ENCODE data around the gene CACNA1I.

DNA sequence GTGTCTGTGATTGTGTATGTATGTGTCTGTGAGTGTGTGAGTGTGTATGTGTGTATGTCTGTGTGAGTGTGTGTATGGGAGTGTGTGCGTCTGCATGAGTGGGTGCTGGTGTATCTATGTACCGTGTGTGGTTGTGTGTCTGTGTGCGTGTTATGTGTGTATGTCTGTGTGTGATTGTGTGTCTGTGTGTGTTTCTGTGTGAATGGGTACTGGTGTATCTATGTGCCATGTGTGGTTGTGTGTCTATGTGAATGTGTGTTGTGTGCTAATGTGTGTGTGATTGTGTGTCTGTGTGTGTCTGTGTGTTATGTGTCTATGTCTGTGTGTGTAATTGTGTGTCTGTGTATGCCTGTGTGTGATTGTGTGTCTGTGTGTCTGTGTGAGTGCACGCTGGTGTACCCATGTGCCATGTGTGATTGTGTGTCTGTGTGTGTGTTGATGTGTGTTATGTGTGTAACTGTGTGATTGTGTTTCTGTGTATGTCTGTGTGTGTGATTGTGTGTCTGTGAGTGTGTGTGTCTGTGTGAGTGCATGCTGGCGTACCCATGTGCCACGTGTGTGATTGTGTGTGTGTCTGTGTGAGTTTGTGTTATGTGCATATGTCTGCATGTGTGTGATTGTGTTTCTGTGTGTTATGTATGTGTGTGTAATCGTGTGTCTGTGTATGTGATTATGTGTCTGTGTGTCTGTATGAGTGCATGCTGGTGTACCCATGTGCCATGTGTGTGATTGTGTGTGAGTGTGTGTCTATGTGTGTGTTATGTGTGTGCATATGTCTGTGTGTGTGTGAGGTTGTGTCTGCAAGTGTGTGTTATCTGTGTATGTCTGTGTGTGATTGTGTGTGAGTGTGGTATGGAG lies 6.8 kb upstream of the CACNA1I start:
- TF ChIP-seq, protein P1, sequence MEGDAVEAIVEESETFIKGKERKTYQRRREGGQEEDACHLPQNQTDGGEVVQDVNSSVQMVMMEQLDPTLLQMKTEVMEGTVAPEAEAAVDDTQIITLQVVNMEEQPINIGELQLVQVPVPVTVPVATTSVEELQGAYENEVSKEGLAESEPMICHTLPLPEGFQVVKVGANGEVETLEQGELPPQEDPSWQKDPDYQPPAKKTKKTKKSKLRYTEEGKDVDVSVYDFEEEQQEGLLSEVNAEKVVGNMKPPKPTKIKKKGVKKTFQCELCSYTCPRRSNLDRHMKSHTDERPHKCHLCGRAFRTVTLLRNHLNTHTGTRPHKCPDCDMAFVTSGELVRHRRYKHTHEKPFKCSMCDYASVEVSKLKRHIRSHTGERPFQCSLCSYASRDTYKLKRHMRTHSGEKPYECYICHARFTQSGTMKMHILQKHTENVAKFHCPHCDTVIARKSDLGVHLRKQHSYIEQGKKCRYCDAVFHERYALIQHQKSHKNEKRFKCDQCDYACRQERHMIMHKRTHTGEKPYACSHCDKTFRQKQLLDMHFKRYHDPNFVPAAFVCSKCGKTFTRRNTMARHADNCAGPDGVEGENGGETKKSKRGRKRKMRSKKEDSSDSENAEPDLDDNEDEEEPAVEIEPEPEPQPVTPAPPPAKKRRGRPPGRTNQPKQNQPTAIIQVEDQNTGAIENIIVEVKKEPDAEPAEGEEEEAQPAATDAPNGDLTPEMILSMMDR (IDR thresholded peaks at IDR 0.05; ENCODE audit: low read depth, low read length) = no peak
- TF ChIP-seq POLR2A (IDR thresholded peaks at IDR 0.05; ENCODE audit: extremely low read depth, insufficient read length) = no peak
- TF ChIP-seq, protein P2, sequence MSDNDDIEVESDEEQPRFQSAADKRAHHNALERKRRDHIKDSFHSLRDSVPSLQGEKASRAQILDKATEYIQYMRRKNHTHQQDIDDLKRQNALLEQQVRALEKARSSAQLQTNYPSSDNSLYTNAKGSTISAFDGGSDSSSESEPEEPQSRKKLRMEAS (IDR thresholded peaks at IDR 0.05; ENCODE audit: low read depth, low read length) = no peak
- no peak for TF ChIP-seq MYC (IDR thresholded peaks at IDR 0.05; ENCODE audit: low read depth, low read length)
